ENCODE data around the gene NTN3. TPM values are rescaled to one million over a fixed set of nuclear protein-coding genes. Genes with fewer than 3 reads are reported as not detected.

The NTN3 gene
- total RNA-seq: 1 to 10 TPM in 7 of 8 experiments, under 1 TPM in 1; 0.51 to 4.6 (median 1.4) TPM

DNA sequence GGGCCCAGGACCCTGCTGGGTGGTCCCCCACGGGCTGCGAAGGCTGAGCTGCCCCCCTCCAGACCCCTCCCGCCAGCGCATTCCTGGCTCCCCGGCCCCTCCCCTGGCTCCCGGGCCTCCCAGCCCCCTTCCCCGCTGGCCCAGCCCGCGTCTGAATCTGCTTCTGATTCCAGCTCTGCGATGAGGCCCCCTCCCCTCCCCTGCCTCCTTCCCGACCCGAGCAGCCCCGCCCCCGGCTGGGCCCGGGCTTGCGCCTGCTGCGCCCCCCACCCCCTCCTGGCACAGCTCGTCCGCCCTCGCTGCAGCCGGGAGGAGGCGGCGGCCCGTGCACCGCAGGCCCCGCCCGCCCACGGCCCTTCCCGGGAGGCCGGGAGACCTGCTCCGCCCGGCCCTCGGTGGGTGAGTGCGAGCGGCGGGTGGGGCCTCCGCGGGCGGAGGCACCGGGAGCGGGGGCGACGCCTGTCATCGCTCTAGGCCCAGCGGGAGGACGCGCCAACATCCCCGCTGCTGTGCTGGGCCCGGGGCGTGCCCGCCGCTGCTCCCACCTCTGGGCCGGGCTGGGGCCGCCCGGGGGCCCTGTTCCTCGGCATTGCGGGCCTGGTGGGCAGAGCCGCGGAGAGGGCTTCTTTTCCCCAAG is at the start of gene NTN3:
Gene NTN3 (plus strand): TSS at position 282 of the 637 bp plus-strand sequence. CDS start 405 bp downstream, outside the sequence.
- peak within 1 kb of the TSS; percentile 22 to 39 (median 27) for H3K4me3 ChIP-seq

DNA sequence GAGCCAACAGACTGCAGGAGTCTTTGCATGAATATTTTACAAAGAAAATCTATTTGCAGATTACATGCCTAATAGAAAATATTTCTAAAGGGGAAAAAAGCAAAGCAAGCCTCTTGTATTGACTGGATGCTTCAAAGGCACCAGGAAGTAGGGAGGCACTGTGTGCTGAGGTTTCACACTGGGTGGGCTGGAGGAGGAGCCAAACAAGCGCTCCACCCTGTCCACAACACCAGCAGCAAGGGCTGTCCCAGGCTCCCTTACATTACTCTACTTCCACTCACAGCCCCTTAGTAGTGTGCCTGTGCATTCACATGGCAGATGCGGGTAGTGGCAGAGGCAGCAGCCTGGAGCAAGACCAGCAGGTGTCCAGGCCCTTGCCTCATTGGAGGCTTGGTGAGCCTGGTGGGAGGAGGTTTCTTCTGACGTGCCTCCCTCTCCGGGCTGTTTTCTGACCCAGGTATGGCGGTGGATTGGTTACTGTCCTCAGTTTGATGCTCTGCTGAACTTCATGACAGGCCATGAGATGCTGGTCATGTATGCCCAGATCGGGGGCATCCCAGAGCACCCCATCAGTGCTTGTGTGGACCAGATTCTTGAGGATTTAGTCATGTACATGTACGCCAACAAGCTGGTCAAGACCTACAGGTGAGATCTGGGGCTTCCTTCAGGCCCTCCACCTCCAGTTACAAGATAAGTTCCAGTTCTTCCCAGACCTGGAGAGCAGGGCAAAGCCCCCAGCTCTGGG is 48.8 kb upstream of the NTN3 start:
- Histone ChIP-seq H3K27ac (no peak overlapping the region), H3K4me3 (no peak overlapping the region), H3K4me1 (replicated peaks in 1 of 2) (no peaks in the 10 kb centered on the region)
- 42 to 100% (median 83%) methylated on average over 1 to 2 of the region's 7 CpGs; no CpG with 5 or more reads in 3 of the 10 experiments for whole genome bisulfite sequencing, 10 experiments
- in situ Hi-C loops (cut with MboI; ENCODE audit: low pct_unique_long_range_greater_than_20kb in 2 of 9, low sequenced_read_pairs in 9 of 9, unreplicated experiment in 9 of 9): no loop called here
- peak in 3 of 8 experiments; percentile 18 to 53 (median 21) for ATAC-seq (replicated peaks in 6 of 8)

More for the DNA sequence above, at the start of gene NTN3:
- no CpG with 5 or more reads among the region's 59 CpGs for WGBS, 10 experiments
- Histone ChIP-seq H3K27ac (peak within 1 kb of the TSS; percentile 68 to 83), H3K4me1 (replicated peaks in 1 of 2) (peaks cover 59 to 70% of the 10 kb centered on the region in 2 donors)
- peak; percentile 5 to 51 (median 42) for ATAC-seq (replicated peaks in 6 of 8)
- in situ Hi-C loops (cut with MboI; ENCODE audit: low pct_unique_long_range_greater_than_20kb in 2 of 9, low sequenced_read_pairs in 9 of 9, unreplicated experiment in 9 of 9): no loop called here

DNA sequence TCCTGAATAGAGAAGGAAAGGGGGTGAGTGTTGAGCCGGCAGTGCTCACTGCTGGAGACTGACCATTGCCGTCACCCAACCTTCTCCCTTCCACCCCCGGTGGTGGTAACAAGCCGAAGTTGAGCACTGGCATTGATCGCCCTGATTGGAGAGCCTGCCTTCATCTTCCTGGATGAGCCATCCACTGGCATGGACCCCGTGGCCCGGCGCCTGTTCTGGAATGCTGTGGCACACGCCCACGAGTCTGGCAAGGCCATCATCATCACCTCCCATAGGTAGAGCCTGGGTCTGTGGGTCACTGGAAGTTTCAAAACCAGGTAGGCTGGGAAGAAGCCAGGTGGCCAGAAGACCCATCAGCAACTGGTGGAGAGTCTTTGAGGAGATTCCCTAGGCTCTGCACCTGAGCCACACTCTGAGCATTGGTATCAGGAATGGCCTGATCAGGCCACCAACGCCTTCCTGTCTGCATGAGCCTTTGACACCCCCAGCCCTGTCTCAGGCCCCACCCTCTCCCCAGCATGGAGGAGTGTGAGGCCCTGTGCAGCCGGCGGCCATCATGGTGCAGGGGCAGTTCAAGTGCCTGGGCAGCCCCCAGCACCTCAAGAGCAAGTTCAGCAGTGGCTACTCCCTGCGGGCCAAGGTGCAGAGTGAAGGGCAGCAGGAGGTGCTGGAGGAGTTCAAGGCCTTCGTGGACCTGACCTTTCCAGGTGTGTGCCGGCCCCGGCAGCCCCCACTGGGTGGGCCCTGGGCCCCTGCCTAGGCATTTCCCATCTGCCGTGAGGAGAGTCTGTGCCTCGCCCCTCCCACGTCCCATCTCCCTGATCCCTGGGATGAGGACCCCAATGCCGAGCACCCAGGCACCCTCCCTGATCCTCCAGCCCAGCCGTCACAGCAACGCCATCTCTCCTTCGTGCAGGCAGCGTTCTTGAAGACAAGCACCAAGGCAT is 46.8 kb upstream of the NTN3 start:
- in situ Hi-C loops (cut with MboI; ENCODE audit: low pct_unique_long_range_greater_than_20kb in 2 of 9, low sequenced_read_pairs in 9 of 9, unreplicated experiment in 9 of 9): loop anchor here in 1 of 9 experiments (25.0 kb wide), 1 partner anchor 87 kb away; the partner anchor contains the start of gene ABCA3
- WGBS, 10 experiments: 80 to 94% (median 83%) methylated on average over 1 to 9 of the region's 25 CpGs; no CpG with 5 or more reads in 6 of the 10 experiments
- Histone ChIP-seq H3K4me3 (no peak overlapping the region), H3K27ac (no peak overlapping the region), H3K4me1 (replicated peaks in 1 of 2) (peaks cover 0 to 4% of the 10 kb centered on the region in 2 donors)
- no peak for ATAC-seq (replicated peaks in 6 of 8)

DNA sequence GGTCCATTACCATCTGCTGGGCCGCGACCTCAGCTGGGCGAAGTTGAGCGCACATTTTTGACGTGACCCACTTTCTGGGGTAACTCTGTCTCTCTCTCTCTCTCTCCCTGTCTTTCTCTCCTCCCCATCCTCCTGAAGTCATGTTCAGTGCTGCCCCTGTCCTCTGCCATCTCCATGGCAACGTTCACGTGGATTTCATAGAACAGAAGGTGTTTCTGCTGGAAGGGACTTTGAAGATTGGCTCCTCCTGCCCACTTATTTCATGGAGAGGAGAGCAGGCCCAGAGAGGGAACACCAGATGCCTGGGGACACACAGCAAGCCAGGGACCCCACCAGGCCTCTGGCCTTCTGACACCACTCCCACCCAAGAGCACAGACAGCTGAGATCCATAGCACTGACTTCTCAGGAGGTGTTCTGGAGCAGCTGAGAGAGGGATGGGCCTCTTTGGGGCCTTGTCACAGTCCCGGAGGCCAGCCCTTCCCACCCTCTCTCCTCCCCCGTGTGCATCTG is 46.0 kb upstream of the NTN3 start:
- in situ Hi-C loops (cut with MboI; ENCODE audit: low pct_unique_long_range_greater_than_20kb in 2 of 9, low sequenced_read_pairs in 9 of 9, unreplicated experiment in 9 of 9): loop anchor here in 1 of 9 experiments (25.0 kb wide), 1 partner anchor 88 kb away; the partner anchor contains the start of gene ABCA3
- WGBS, 10 experiments: 17 to 100% (median 83%) methylated on average over 1 to 9 of the region's 9 CpGs; no CpG with 5 or more reads in 5 of the 10 experiments
- Histone ChIP-seq H3K4me3 (no peak overlapping the region), H3K4me1 (replicated peaks in 1 of 2) (peaks cover 0 to 4% of the 10 kb centered on the region in 2 donors), H3K27ac (no peak overlapping the region)
- no peak for ATAC-seq (replicated peaks in 6 of 8)

DNA sequence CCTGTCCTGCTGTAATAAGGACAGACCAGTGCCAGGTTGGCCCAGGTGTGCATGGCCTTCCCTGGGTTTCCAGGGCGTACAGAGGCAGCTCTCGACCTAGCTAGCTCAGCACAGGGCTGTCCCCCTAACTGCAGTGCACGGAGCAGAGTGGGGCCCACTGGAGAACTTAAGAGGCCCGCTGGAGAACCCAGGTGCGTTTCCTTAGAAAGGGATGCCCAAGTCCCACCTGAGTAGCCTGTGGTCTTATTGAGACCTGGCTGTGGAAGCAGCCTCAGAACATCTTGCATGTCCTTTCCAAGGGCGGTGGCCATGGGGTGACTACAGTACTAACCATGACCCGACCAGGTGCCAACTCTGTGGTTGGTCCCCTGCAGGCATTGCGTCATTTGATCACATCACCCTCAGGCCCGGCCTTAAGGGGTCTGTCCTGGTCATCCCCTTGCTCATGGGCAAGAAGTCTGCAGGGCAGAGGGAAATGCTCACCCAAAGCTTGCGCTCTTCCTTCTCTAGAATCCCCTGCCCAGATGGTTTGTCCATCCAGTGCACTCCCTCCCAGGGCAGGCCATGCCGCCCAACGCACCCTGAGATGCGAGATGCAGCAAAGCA is 45.2 kb upstream of the NTN3 start:
- no peak overlapping the region for H3K27ac ChIP-seq
- no peak for ATAC-seq (replicated peaks in 6 of 8)
- H3K4me1 ChIP-seq (replicated peaks in 1 of 2): peaks cover 5 to 9% of the 10 kb centered on the region in 2 donors
- no peak overlapping the region for H3K4me3 ChIP-seq
- WGBS, 10 experiments: 66 to 100% (median 83%) methylated on average over 1 to 6 of the region's 13 CpGs; no CpG with 5 or more reads in 4 of the 10 experiments
- in situ Hi-C loops (cut with MboI; ENCODE audit: low pct_unique_long_range_greater_than_20kb in 2 of 9, low sequenced_read_pairs in 9 of 9, unreplicated experiment in 9 of 9): loop anchor here in 1 of 9 experiments (25.0 kb wide), 1 partner anchor 89 kb away; the partner anchor contains the start of gene ABCA3

DNA sequence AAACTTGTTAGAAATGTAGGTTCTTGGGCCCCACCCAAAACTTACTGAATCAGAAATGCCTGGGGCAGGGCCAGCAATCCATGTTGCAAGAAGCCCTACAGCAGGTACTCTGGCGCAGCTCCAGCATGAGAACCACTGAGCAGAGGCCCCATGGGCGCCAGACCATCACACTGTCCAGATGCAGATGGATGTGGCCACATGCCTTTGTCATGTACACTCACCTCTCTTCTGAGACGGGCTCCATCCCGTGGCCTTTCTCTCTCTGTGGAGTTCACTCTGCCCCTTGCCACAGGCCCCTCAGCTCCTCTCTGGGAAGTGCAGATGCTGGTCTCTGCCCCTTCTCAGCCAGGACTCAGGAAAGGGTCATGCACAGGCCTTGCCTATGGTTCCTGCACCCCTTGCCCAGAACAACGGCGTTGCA is 44.1 kb upstream of the NTN3 start:
- H3K4me3 ChIP-seq: no peak overlapping the region
- H3K27ac ChIP-seq: no peak overlapping the region
- no peak for ATAC-seq (replicated peaks in 6 of 8)
- peaks cover 9 to 12% of the 10 kb centered on the region in 2 donors for H3K4me1 ChIP-seq (replicated peaks in 1 of 2)
- in situ Hi-C loops (cut with MboI; ENCODE audit: low pct_unique_long_range_greater_than_20kb in 2 of 9, low sequenced_read_pairs in 9 of 9, unreplicated experiment in 9 of 9): loop anchor here in 1 of 9 experiments (25.0 kb wide), 1 partner anchor 90 kb away; the partner anchor contains the start of gene ABCA3
- 65 to 100% (median 73%) methylated on average over 1 to 6 of the region's 6 CpGs; no CpG with 5 or more reads in 5 of the 10 experiments for WGBS, 10 experiments

DNA sequence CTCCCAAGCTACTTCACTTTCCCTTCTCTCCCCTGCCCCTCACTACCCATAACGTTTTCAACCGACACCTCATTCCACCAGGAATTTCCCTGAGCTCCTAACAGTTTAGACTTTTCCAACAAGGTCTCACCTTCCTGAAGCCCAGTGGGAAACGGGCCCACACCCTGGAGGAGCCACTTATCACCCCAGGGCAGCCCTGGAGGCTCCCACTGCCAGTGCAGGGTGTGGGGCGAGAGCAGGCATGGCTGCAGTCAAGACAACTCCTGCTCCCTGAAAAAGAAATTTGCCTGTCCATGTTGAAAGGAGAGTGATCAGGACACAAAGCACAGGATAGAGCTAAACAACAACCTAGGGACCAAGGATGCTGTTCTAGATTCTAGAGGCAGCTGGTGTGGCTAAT is 43.6 kb upstream of the NTN3 start:
- no peak overlapping the region for H3K27ac ChIP-seq
- peaks cover 9 to 12% of the 10 kb centered on the region in 2 donors for H3K4me1 ChIP-seq (replicated peaks in 1 of 2)
- ATAC-seq (replicated peaks in 6 of 8): no peak
- H3K4me3 ChIP-seq: no peak overlapping the region
- in situ Hi-C loops (cut with MboI; ENCODE audit: low pct_unique_long_range_greater_than_20kb in 2 of 9, low sequenced_read_pairs in 9 of 9, unreplicated experiment in 9 of 9): loop anchor here in 1 of 9 experiments (25.0 kb wide), 1 partner anchor 90 kb away; the partner anchor contains the start of gene ABCA3
- WGBS, 10 experiments: 60 to 93% (median 85%) methylated on average over 1 to 3 of the region's 4 CpGs; no CpG with 5 or more reads in 6 of the 10 experiments

DNA sequence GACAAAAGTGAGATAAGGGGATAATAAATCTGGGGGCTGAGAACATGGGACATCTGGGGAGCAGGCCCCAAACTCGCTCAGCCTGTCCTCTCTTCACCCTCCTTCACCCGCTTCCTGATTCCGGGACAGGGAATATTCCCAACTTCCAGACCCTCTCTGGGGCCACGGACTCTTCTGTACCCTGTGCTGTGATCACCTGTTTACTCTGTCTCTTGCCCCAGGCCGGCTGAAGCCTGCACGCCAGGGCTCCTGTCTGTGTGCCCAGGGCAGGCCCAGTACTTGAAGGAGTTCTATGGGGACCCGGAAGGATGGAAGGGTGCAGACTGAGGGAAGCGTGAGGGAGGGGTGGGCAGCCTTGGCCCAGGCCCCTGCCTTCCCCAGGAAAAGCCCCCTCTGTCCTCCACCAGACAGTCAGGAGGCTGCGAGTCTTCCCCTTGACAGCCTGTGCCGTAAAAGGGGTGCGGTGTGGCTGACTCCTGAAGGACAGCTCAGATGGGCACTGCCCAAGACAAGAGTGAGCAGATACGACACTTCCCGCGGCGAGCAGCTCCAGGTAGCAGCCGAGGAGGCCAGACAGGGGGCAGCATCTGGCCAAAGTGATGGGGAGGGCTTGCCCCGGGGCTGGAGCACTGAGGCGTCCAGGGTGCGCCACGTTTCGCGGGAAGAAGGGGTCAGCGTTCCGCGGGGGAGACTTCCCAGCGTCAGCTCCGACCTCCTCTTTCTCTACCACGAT is 42.9 kb upstream of the NTN3 start:
- in situ Hi-C loops (cut with MboI; ENCODE audit: low pct_unique_long_range_greater_than_20kb in 2 of 9, low sequenced_read_pairs in 9 of 9, unreplicated experiment in 9 of 9): loop anchor here in 1 of 9 experiments (25.0 kb wide), 1 partner anchor 91 kb away; the partner anchor contains the start of gene ABCA3
- Histone ChIP-seq H3K4me1 (replicated peaks in 1 of 2) (peaks cover 9 to 12% of the 10 kb centered on the region in 2 donors), H3K4me3 (peak overlapping the region; percentile 61 to 90 (median 68)), H3K27ac (peak overlapping the region in 1 of 2 donors; percentile 72)
- 47 to 100% (median 74%) methylated on average over 1 to 7 of the region's 28 CpGs; no CpG with 5 or more reads in 6 of the 10 experiments for WGBS, 10 experiments
- peak; percentile 3 to 47 (median 24) for ATAC-seq (replicated peaks in 6 of 8)

DNA sequence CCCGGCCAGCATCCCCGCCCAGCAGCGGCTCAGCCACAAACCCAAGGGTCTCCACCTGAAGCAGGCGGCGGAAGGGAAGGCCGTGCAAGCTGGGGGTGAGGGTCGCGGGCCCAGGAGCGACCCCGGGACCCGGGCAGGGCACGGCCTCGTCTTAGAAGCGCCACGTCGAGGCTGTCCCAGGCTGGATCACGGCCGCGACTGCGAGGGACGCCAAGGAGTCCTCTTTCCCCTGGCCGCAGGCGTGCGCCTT is 42.4 kb upstream of the NTN3 start:
- in situ Hi-C loops (cut with MboI; ENCODE audit: low pct_unique_long_range_greater_than_20kb in 2 of 9, low sequenced_read_pairs in 9 of 9, unreplicated experiment in 9 of 9): loop anchor here in 1 of 9 experiments (25.0 kb wide), 1 partner anchor 91 kb away; the partner anchor contains the start of gene ABCA3

DNA sequence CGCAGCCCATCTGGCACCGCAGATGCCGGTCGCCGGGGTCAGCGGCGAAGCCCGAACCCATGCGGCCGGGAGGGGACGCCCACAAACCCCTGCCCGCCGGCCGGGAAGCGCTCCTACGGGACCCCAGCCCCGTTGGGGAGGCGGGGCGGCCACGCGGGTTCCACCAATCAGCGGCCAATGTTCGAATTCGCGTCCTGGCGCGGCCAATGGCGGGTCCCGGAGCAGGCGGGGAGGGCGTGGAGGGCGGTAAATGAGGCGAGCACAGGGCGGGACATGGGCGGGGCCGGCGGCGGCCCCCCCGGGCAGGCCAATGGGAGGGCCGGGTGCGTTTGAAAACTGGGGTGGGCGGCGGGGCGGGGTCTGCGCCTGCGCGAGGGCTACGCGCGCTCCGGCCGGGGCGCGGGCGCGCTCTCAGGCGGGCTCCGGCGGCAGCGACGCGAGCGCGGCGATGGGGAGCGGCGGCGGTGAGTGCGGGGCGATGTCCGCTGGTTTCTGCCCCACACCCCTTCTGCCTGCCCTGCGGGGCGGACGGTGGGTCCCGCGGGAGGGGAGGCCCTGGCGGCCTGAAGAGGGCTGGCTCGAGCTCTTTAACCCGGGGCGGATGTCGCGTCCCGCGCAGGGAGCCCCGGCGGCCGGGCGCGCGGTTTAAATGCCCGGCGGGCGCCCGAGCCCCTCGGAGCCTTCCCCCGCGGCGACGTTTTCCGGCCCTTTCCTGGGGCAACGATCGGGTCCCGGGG is 41.9 kb upstream of the NTN3 start, which contains the start of gene CCNF:
Gene CCNF (plus strand): TSS at position 414 of the 737 bp plus-strand sequence. CDS start 35 bp downstream, at position 449.
- Histone ChIP-seq H3K27ac (peak within 1 kb of the TSS; percentile 17 to 72), H3K4me3 (peak within 1 kb of the TSS; percentile 61 to 90 (median 68)), H3K4me1 (replicated peaks in 1 of 2) (peaks cover 9 to 12% of the 10 kb centered on the region in 2 donors)
- 0 to 1% methylated on average over 4 to 16 of the region's 103 CpGs; no CpG with 5 or more reads in 8 of the 10 experiments for WGBS, 10 experiments
- peak; percentile 84 to 94 (median 91) for ATAC-seq (replicated peaks in 6 of 8)
- in situ Hi-C loops (cut with MboI; ENCODE audit: low pct_unique_long_range_greater_than_20kb in 2 of 9, low sequenced_read_pairs in 9 of 9, unreplicated experiment in 9 of 9): loop anchor here in 1 of 9 experiments (25.0 kb wide), 1 partner anchor 92 kb away; the partner anchor contains the start of gene ABCA3

More for the DNA sequence above, 42.4 kb upstream of the NTN3 start:
- H3K4me1 ChIP-seq (replicated peaks in 1 of 2): peaks cover 9 to 12% of the 10 kb centered on the region in 2 donors
- H3K27ac ChIP-seq: peak overlapping the region; percentile 17 to 72
- 0% methylated on average over 1 of the region's 24 CpGs; no CpG with 5 or more reads in 8 of the 10 experiments for WGBS, 10 experiments
- H3K4me3 ChIP-seq: peak overlapping the region; percentile 61 to 90 (median 68)
- ATAC-seq (replicated peaks in 6 of 8): peak in 1 of 8 experiments; percentile 51

Data from motor neuron (in vitro differentiated cells).